NK-92 treated with Interleukin-12 subunit alpha and Interleukin-12 subunit beta, amount 100 ng/mL, for 24 hours (cell line): ENCODE data around the gene NAV2.

ENCODE experiments used
- DNase-seq: peaks from one replicate; lab custom pipeline; 2025; lab: John Stamatoyannopoulos, UW

Gene NAV2

GRCh38 chr11:19976281-19976941, 263.8 kb downstream of the NAV2 start:
- DNase-seq, result no peak

- no peak for DNase-seq
These were observed 265.3 kb downstream of the NAV2 start for GRCh38 chr11:19977941-19978340.

- DNase-seq, result no peak
These were observed 266.3 kb downstream of the NAV2 start for GRCh38 chr11:19978668-19979518.

GRCh38 chr11:19979519-19979845, 266.8 kb downstream of the NAV2 start:
- no peak for DNase-seq

GRCh38 chr11:19980388-19980787, 267.8 kb downstream of the NAV2 start:
- DNase-seq, result no peak

GRCh38 chr11:19980957-19981669, 268.5 kb downstream of the NAV2 start:
- no peak for DNase-seq

- DNase-seq, result no peak
These were observed 270.3 kb downstream of the NAV2 start for GRCh38 chr11:19982774-19983495.

GRCh38 chr11:19984048-19984742, 271.6 kb downstream of the NAV2 start:
- no peak for DNase-seq

GRCh38 chr11:19985111-19985510, 272.5 kb downstream of the NAV2 start:
- DNase-seq, result no peak

- no peak for DNase-seq
These were observed 274.7 kb downstream of the NAV2 start for GRCh38 chr11:19987331-19987801.

GRCh38 chr11:19988598-19988997, 276.0 kb downstream of the NAV2 start:
- no peak for DNase-seq

- DNase-seq, result no peak
These were observed 276.6 kb downstream of the NAV2 start for GRCh38 chr11:19989191-19989590.

- DNase-seq, result no peak
These were observed 279.5 kb downstream of the NAV2 start for GRCh38 chr11:19992162-19992561.

GRCh38 chr11:19992998-19993397, 280.4 kb downstream of the NAV2 start:
- DNase-seq, result no peak

- DNase-seq, result no peak
These were observed 282.0 kb downstream of the NAV2 start for GRCh38 chr11:19994672-19995071.

- DNase-seq, result no peak
These were observed 282.5 kb downstream of the NAV2 start for GRCh38 chr11:19995145-19995544.

- no peak for DNase-seq
These were observed 283.9 kb downstream of the NAV2 start for GRCh38 chr11:19996571-19996970.

GRCh38 chr11:20000022-20000350, 287.3 kb downstream of the NAV2 start:
- no peak for DNase-seq

GRCh38 chr11:20000351-20001134, 287.9 kb downstream of the NAV2 start:
- no peak for DNase-seq

- no peak for DNase-seq
These were observed 289.9 kb downstream of the NAV2 start for GRCh38 chr11:20002312-20003216.
